IMR-90 (cell line): ENCODE results near the gene DBH. TPM values are rescaled to one million over a fixed set of nuclear protein-coding genes. Genes with fewer than 3 reads are reported as not detected.

Experiments
- ATAC-seq: fragments of 200-7000 bp; cut with Tn5 transposase; 2 replicates; pipeline ENCODE4 v1.9.1; 2020; ENCODE audit warnings: low read depth, mild to moderate bottlenecking, moderate library complexity
- BruUV-seq: library from RNA; stranded (reverse); fragments of 400-500 nt; replicated peaks from 2 replicates; lab custom pipeline; 2021; lab: Mats Ljungman, UMichigan
- CTCF ChIA-PET: fragments of 300-600 bp; formaldehyde crosslinking; extraction: SDS; loops from one replicate; lab custom pipeline; 2021; ENCODE audit warnings: antibody characterized with exemption; lab: Yijun Ruan, JAX
- POLR2A ChIA-PET: fragments of 300-600 bp; sonication (Branson Sonifier 250); formaldehyde crosslinking; loops from one replicate; lab custom pipeline; 2022; ENCODE audit warnings: antibody characterized with exemption; ENCODE audit not compliant: unreplicated experiment; lab: Charles Lee
- DNase-seq: peaks from one replicate; pipeline ENCODE4 v3.0.0; 2013
- H2AFZ ChIP-seq: replicated peaks from 2 replicates; pipeline ENCODE3; 2013; ENCODE audit warnings: low read length, mild to moderate bottlenecking; ENCODE audit not compliant: poor library complexity
- H2AK5ac ChIP-seq: 2 replicates; pipeline ENCODE4 v1.6.1; 2013; ENCODE audit warnings: low read depth, low read length, inconsistent platforms
- H2AK9ac ChIP-seq: replicated peaks from 2 replicates; pipeline ENCODE3; 2013; ENCODE audit warnings: mild to moderate bottlenecking, low read depth, low read length, moderate library complexity; ENCODE audit not compliant: poor library complexity
- H2BK120ac ChIP-seq: 2 replicates; pipeline ENCODE4 v1.6.1; 2013; ENCODE audit warnings: low read depth, low read length, inconsistent platforms
- H2BK15ac ChIP-seq: 3 replicates; pipeline ENCODE4 v1.6.1; 2013; ENCODE audit warnings: low read depth, low read length, inconsistent platforms
- H2BK20ac ChIP-seq: 2 replicates; pipeline ENCODE4 v1.6.1; 2013; ENCODE audit warnings: low read depth, mild to moderate bottlenecking, inconsistent platforms, low read length, moderate library complexity
- H2BK5ac ChIP-seq: 2 replicates; pipeline ENCODE4 v1.6.1; 2013; ENCODE audit warnings: mild to moderate bottlenecking, low read depth, low read length, inconsistent platforms; ENCODE audit not compliant: poor library complexity, severe bottlenecking
- H3K14ac ChIP-seq: replicated peaks from 2 replicates; pipeline ENCODE4 v1.6.1; 2013; ENCODE audit warnings: low read depth, low read length, inconsistent platforms
- H3K18ac ChIP-seq: 2 replicates; pipeline ENCODE4 v1.6.1; 2013; ENCODE audit warnings: low read depth, low read length, control low read depth
- H3K23ac ChIP-seq: 2 replicates; pipeline ENCODE4 v1.6.1; 2013; ENCODE audit warnings: low read depth, low read length, inconsistent platforms
- H3K27ac ChIP-seq: 2 replicates; pipeline ENCODE4 v1.5.1; 2013; ENCODE audit warnings: mild to moderate bottlenecking, control low read depth, low read length; ENCODE audit not compliant: insufficient read depth
- H3K27me3 ChIP-seq: 2 replicates; pipeline ENCODE4 v1.6.1; 2013; ENCODE audit warnings: low read length; ENCODE audit not compliant: control insufficient read depth, insufficient read depth
- H3K36me3 ChIP-seq: 2 replicates; pipeline ENCODE4 v1.6.1; 2013; ENCODE audit warnings: low read length, mixed read lengths; ENCODE audit not compliant: control insufficient read depth, insufficient read depth
- H3K4ac ChIP-seq: 2 replicates; pipeline ENCODE4 v1.6.1; 2013; ENCODE audit warnings: low read depth, low read length, inconsistent platforms
- H3K4me1 ChIP-seq: 2 replicates; pipeline ENCODE4 v1.6.1; 2013; ENCODE audit warnings: low read length, mixed read lengths; ENCODE audit not compliant: control insufficient read depth, insufficient read depth
- H3K4me2 ChIP-seq: 2 replicates; pipeline ENCODE4 v1.6.1; 2013; ENCODE audit warnings: low read depth, mild to moderate bottlenecking, control low read depth, low read length, moderate library complexity
- H3K4me3 ChIP-seq: 2 replicates; pipeline ENCODE4 v1.5.1; 2013; ENCODE audit warnings: low read depth, mild to moderate bottlenecking, control low read depth, low read length, moderate library complexity; ENCODE audit not compliant: insufficient read depth
- H3K56ac ChIP-seq: 2 replicates; pipeline ENCODE4 v1.6.1; 2013; ENCODE audit warnings: low read length, inconsistent platforms; ENCODE audit not compliant: insufficient read depth; ENCODE audit errors: extremely low read depth
- H3K79me1 ChIP-seq, 2 experiments: 2 replicates each; pipeline ENCODE4 v1.6.1; 2013; ENCODE audit warnings: low read length in 2 of 2, inconsistent platforms in 1 of 2, low read depth in 1 of 2
- H3K9ac ChIP-seq: 2 replicates; pipeline ENCODE4 v1.6.1; 2013; ENCODE audit warnings: low read depth, low read length, control low read depth
- H3K9me1 ChIP-seq: 2 replicates; pipeline ENCODE4 v1.6.1; 2013; ENCODE audit warnings: low read length, inconsistent platforms; ENCODE audit not compliant: insufficient read depth
- H3K9me3 ChIP-seq: 2 replicates; pipeline ENCODE4 v1.6.1; 2013; ENCODE audit warnings: low read length; ENCODE audit not compliant: control insufficient read depth, insufficient read depth
- H4K20me1 ChIP-seq: 2 replicates; pipeline ENCODE4 v1.6.1; 2013; ENCODE audit warnings: low read length, inconsistent platforms; ENCODE audit not compliant: insufficient read depth
- H4K5ac ChIP-seq: 2 replicates; pipeline ENCODE4 v1.6.1; 2013; ENCODE audit warnings: mild to moderate bottlenecking, low read depth, low read length, control low read depth
- H4K8ac ChIP-seq, 2 experiments: 2 replicates each; pipeline ENCODE4 v1.6.1; 2013; ENCODE audit warnings: low read depth in 2 of 2, low read length in 2 of 2, control low read depth in 1 of 2, inconsistent platforms in 1 of 2
- H4K91ac ChIP-seq: 2 replicates; pipeline ENCODE4 v1.6.1; 2013; ENCODE audit warnings: low read depth, low read length, inconsistent platforms; ENCODE audit not compliant: insufficient read depth
- RFX5 ChIP-seq: IDR thresholded peaks from 2 replicates; pipeline ENCODE4 v1.8.0; 2012; ENCODE audit warnings: low read depth, mild to moderate bottlenecking, low read length, moderate library complexity
- WGBS, 2 experiments: methylation state at CpG; one replicate each; pipeline versions ENCODE4 v1.1.5 to v1.1.7; 2013; ENCODE audit warnings: missing lambda C conversion rate in 2 of 2; ENCODE audit not compliant: insufficient read length in 1 of 2; ENCODE audit errors: extremely low coverage in 2 of 2; 5-methylcytosine and 5-hydroxymethylcytosine counted together
- dilution Hi-C: fragments of 300-500 bp; cut with HindIII; formaldehyde crosslinking; loops from one replicate; pipeline ENCODE4 v1.14.3; 2018; ENCODE audit warnings: low sequenced_read_pairs; ENCODE audit not compliant: unreplicated experiment
- in situ Hi-C: fragments of 300-500 bp; cut with MboI; formaldehyde crosslinking; loops from 3 replicates; pipeline ENCODE4 v1.14.3; 2019; ENCODE audit warnings: low sequenced_read_pairs, inconsistent platforms, mixed read lengths
- intact Hi-C: fragments of 100-400 bp; cut with micrococcal nuclease; formaldehyde crosslinking; loops from 2 replicates; pipeline ENCODE4 v1.10.0; 2022
- polyA plus RNA-seq, 3 experiments: library from polyadenylated mRNA; depleted of rRNA; stranded (reverse); fragments of >200 nt; gene quantifications; 2 replicates each; pipeline ENCODE4 v1.2.3, GENCODE V29; 2012; ENCODE audit warnings: low replicate concordance in 1 of 3
- total RNA-seq: library from RNA; depleted of rRNA; stranded (reverse); fragments of >200 nt; gene quantifications from 2 replicates; pipeline ENCODE4 v1.2.3, GENCODE V29; 2012

Gene DBH
- total and polyA plus RNA-seq, 2 of the 4 experiments (the other 2 are of a cell fraction) = not detected

GRCh38 chr9:133602277-133602676 lies 33.9 kb upstream of the DBH start:
- Histone ChIP-seq H3K27me3 (peaks cover 55% of the 10 kb centered on the region), H3K4me2 (no peak overlapping the region), H3K9ac (no peak overlapping the region), H3K9me3 (peaks cover 12% of the 10 kb centered on the region), H3K27ac (no peak overlapping the region), H2AK5ac (no peak overlapping the region), H3K9me1 (no peaks in the 10 kb centered on the region), H4K20me1 (no peaks in the 10 kb centered on the region), H2BK5ac (no peak overlapping the region), H3K56ac (no peak overlapping the region), H3K4me1 (no peaks in the 10 kb centered on the region), H2BK120ac (no peak overlapping the region), H3K36me3 (no peaks in the 10 kb centered on the region), H3K18ac (no peak overlapping the region), H3K4ac (no peak overlapping the region), H4K8ac (no peak overlapping the region), H4K5ac (no peak overlapping the region), H4K91ac (no peak overlapping the region), H3K4me3 (no peak overlapping the region), H2BK15ac (no peak overlapping the region), H3K14ac (no peak overlapping the region), H2BK20ac (no peak overlapping the region), H2AFZ (no peak overlapping the region), H3K79me1 (no peaks in the 10 kb centered on the region), H3K23ac (no peak overlapping the region), H2AK9ac (no peak overlapping the region)
- WGBS, 2 experiments = 13% methylated on average over 3 of the region's 10 CpGs; no CpG with 5 or more reads in 1 of the 2 experiments
- ChIA-PET CTCF (no interaction called here), POLR2A (no interaction called here)
- no peak for DNase-seq
- no peak for ATAC-seq
- intact Hi-C loops = loop anchor here (10.0 kb wide), 1 partner anchor 123 kb away; no protein-coding TSS in a partner anchor
- no peak for TF ChIP-seq RFX5
- in situ Hi-C loops = no loop called here
- no TSS peak for BruUV-seq
- dilution Hi-C loops = no loop called here
